Measurements from ENCODE around the gene ITPRIPL2. TPM values are rescaled to one million over a fixed set of nuclear protein-coding genes. Genes with fewer than 3 reads are reported as not detected.
A peak's percentile ranks its signal among the peaks of the same experiment; 100 is the strongest.

ITPRIPL2 gene
- total RNA-seq (2014; rRNA removed; shearing (Covaris generic)) (64.7 and 71.9 TPM in 2 replicates), polyA plus RNA-seq (2016; fragmentation: Nextera tagmentation; extraction: Ambion mirVana) (9.5 and 11.0 TPM in 2 replicates)

DNA sequence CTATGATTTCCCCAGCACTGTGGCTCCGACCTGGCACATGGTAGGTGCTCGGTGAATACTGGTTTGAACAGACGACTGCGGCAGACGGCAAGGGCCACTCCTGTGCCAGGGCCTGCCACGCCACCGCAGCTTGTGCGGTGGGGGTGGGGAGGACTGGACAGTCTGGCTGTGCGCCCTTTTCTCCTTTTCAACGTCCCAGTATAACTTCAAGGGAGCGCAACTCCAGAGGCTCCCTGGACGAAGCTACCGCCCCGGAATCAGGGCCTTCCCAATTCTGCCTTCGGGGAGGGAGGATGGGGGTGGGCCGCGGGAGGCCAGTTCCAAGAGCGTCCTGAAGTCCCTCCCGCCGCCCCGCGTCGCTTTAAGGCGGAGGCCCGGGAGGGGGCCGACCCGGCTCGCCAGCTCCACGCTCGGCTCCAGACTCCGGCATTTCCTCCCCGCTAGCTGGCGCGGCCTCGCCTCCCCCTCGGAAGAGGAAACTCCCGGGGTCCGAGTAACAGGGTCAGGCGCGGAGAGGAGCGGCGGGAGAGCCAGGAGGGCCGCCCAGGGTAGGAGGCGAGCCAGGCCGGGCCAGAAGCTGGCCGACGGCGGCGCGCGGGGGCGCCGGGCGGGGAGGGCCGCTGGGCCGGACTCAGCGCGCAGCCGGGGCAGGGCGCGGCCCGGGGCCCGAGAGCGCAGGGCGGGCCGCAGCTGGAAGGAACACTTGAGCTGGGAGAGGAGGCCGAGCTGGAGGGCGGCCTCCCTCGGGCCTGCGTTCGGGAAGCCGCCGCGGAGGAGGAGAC is at the start of gene ITPRIPL2:
TSS of gene ITPRIPL2 (plus strand) at position 388 of the 782 bp plus-strand sequence. CDS start 498 bp downstream, outside the sequence.
- peak within 1 kb of the TSS; percentile 81 for H2AFZ ChIP-seq
- in situ Hi-C loops (cut with MboI), result no loop called here
- TF ChIP-seq EZH2phosphoT487 (IDR thresholded peaks at IDR 0.05; ENCODE audit: insufficient read depth, low read depth) (no peak), EZH2 (IDR thresholded peaks at IDR 0.05; ENCODE audit: insufficient read depth, poor library complexity, severe bottlenecking) (no peak)
- H3K4me1 ChIP-seq (ENCODE audit: insufficient read depth), result peaks cover 37% of the 10 kb centered on the region
- peak within 1 kb of the TSS; percentile 73 for H3K4me3 ChIP-seq
- no peaks in the 10 kb centered on the region for H3K9me3 ChIP-seq (ENCODE audit: low read depth)
- no peaks in the 10 kb centered on the region for H4K20me1 ChIP-seq (ENCODE audit: insufficient read depth)
- H3K36me3 ChIP-seq (ENCODE audit: low read depth), result peaks cover 6% of the 10 kb centered on the region; the same call in 1 of the 2 replicates
- peak within 1 kb of the TSS; percentile 92 for H3K9ac ChIP-seq
- H3K9me2 ChIP-seq (ENCODE audit: insufficient read depth), result no peaks in the 10 kb centered on the region
- peaks cover 43% of the 10 kb centered on the region for H3K79me2 ChIP-seq (ENCODE audit: insufficient read depth)
- peaks cover 29% of the 10 kb centered on the region for H3F3A ChIP-seq (ENCODE audit: insufficient read depth)
- WGBS, 2 experiments (ENCODE audit: low coverage in 1 of 2, low lambda C conversion rate in 2 of 2, missing lambda C conversion rate in 2 of 2), result 1% methylated on average over 45 to 55 of the region's 74 CpGs
- DNase-seq, result peak; percentile 96
- no peaks in the 10 kb centered on the region for H3K27me3 ChIP-seq (replicated peaks; ENCODE audit: insufficient read depth)
- H3K27ac ChIP-seq, result peak within 1 kb of the TSS; percentile 95
- H3K4me2 ChIP-seq (ENCODE audit: unreplicated experiment), result peak within 1 kb of the TSS; percentile 87

DNA sequence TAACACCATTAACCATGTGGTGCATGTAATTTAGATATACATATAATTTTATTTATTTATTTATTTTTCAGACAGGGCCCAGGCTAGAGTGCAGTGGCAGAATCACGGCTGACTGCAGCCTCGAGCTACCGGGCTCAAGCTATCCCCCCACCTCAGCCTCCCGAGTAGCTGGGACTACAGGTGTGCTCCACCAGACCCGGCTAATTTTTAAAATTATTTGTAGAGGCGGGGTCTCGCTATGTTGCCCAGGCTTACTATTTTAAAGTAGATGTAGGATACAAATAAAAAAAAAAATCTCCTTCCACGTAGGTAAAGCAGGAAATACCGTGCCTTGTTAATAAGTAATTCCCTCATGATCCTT is 46.8 kb upstream of the ITPRIPL2 start:
- Histone ChIP-seq H3K79me2 (ENCODE audit: insufficient read depth) (peaks cover 11% of the 10 kb centered on the region), H3K4me3 (peak overlapping the region; percentile 90), H3K36me3 (ENCODE audit: low read depth) (no peaks in the 10 kb centered on the region), H3K4me2 (ENCODE audit: unreplicated experiment) (peak overlapping the region; percentile 29), H4K20me1 (ENCODE audit: insufficient read depth) (no peaks in the 10 kb centered on the region), H3F3A (ENCODE audit: insufficient read depth) (no peaks in the 10 kb centered on the region), H3K9ac (peak overlapping the region; percentile 98), H2AFZ (peak overlapping the region; percentile 91), H3K27me3 (replicated peaks; ENCODE audit: insufficient read depth) (no peaks in the 10 kb centered on the region), H3K9me2 (ENCODE audit: insufficient read depth) (no peaks in the 10 kb centered on the region), H3K4me1 (ENCODE audit: insufficient read depth) (peaks cover 9% of the 10 kb centered on the region; the same call in 1 of the 2 replicates), H3K27ac (peak overlapping the region; percentile 99), H3K9me3 (ENCODE audit: low read depth) (no peaks in the 10 kb centered on the region)
- DNase-seq, result no peak
- in situ Hi-C loops (cut with MboI), result no loop called here
- TF ChIP-seq EZH2 (IDR thresholded peaks at IDR 0.05; ENCODE audit: insufficient read depth, poor library complexity, severe bottlenecking) (no peak), EZH2phosphoT487 (IDR thresholded peaks at IDR 0.05; ENCODE audit: insufficient read depth, low read depth) (no peak)
- WGBS, 2 experiments (ENCODE audit: low coverage in 1 of 2, low lambda C conversion rate in 2 of 2, missing lambda C conversion rate in 2 of 2), result 75% methylated on average over 9 of the region's 9 CpGs

DNA sequence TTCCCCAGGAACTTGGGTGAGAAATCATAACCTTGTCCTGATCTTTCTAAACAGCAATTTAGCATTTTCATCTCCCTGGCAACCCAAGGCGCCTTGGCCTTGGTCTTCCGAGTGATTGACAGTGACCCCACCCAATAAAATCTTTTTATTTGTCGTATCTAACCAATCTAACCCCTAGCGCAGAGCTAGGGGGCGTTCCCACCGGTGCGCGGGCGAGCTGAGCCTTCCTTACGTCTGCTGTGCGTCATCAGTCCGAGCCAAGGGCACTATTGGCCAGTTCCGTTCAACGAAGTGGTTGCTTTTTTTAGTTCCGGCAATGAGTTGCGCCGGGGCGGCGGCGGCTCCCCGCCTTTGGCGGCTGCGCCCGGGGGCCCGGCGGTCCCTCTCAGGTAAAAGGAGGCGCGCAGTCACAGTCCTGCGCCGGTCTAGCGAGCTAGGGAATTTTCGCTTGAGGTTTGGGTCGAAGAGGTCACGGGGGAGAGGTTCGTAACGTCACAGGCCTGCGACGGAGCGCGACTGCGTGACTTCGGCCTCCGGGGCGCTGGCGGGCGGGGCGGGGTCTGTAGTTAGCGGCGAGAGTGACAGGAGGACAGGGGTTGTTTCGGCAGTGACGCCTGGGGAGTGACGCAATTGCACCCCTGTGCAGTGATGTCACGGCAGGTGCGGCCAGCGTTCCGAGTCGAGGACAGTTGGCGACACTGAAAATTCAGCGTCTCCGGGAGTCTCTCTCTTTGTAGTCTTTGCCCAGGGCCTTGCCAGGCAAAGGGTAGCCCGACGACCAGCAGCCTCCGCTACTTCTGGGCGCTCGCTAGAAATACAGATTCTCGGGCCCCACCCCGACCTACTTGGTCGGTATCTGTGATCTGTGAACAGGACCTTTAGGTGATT is 46.2 kb upstream of the ITPRIPL2 start, which contains the start of gene COQ7:
TSS of gene COQ7 (plus strand) at position 266 of the 888 bp plus-strand sequence. CDS start at position 317, 51 bp downstream.
- Histone ChIP-seq H3K27me3 (replicated peaks; ENCODE audit: insufficient read depth) (no peaks in the 10 kb centered on the region), H4K20me1 (ENCODE audit: insufficient read depth) (no peaks in the 10 kb centered on the region), H3K4me2 (ENCODE audit: unreplicated experiment) (peak within 1 kb of the TSS; percentile 98), H3K9ac (peak within 1 kb of the TSS; percentile 98), H2AFZ (peak within 1 kb of the TSS; percentile 91), H3F3A (ENCODE audit: insufficient read depth) (no peaks in the 10 kb centered on the region), H3K79me2 (ENCODE audit: insufficient read depth) (peaks cover 11% of the 10 kb centered on the region), H3K27ac (peak within 1 kb of the TSS; percentile 99), H3K9me2 (ENCODE audit: insufficient read depth) (no peaks in the 10 kb centered on the region), H3K9me3 (ENCODE audit: low read depth) (no peaks in the 10 kb centered on the region), H3K4me3 (peak within 1 kb of the TSS; percentile 90), H3K4me1 (ENCODE audit: insufficient read depth) (peaks cover 9% of the 10 kb centered on the region; the same call in 1 of the 2 replicates), H3K36me3 (ENCODE audit: low read depth) (no peaks in the 10 kb centered on the region)
- DNase-seq, result peak; percentile 100
- no peak for TF ChIP-seq EZH2 (IDR thresholded peaks at IDR 0.05; ENCODE audit: insufficient read depth, poor library complexity, severe bottlenecking)
- no peak for TF ChIP-seq EZH2phosphoT487 (IDR thresholded peaks at IDR 0.05; ENCODE audit: insufficient read depth, low read depth)
- 1% methylated on average over 56 to 68 of the region's 68 CpGs for WGBS, 2 experiments (ENCODE audit: low coverage in 1 of 2, low lambda C conversion rate in 2 of 2, missing lambda C conversion rate in 2 of 2)
- in situ Hi-C loops (cut with MboI), result no loop called here

- 33 to 37% methylated on average over 19 of the region's 19 CpGs for WGBS, 2 experiments (ENCODE audit: low coverage in 1 of 2, low lambda C conversion rate in 2 of 2, missing lambda C conversion rate in 2 of 2)
- peak overlapping the region; percentile 91 for H2AFZ ChIP-seq
- TF ChIP-seq EZH2 (IDR thresholded peaks at IDR 0.05; ENCODE audit: insufficient read depth, poor library complexity, severe bottlenecking) (no peak), EZH2phosphoT487 (IDR thresholded peaks at IDR 0.05; ENCODE audit: insufficient read depth, low read depth) (no peak)
- no peaks in the 10 kb centered on the region for H3F3A ChIP-seq (ENCODE audit: insufficient read depth)
- peaks cover 11% of the 10 kb centered on the region for H3K79me2 ChIP-seq (ENCODE audit: insufficient read depth)
- H3K27me3 ChIP-seq (replicated peaks; ENCODE audit: insufficient read depth), result no peaks in the 10 kb centered on the region
- H3K27ac ChIP-seq, result peak overlapping the region; percentile 99
- peaks cover 9% of the 10 kb centered on the region; the same call in 1 of the 2 replicates for H3K4me1 ChIP-seq (ENCODE audit: insufficient read depth)
- H3K4me2 ChIP-seq (ENCODE audit: unreplicated experiment), result peak overlapping the region; percentile 98
- no peaks in the 10 kb centered on the region for H3K9me2 ChIP-seq (ENCODE audit: insufficient read depth)
- peak overlapping the region; percentile 90 for H3K4me3 ChIP-seq
- peak overlapping the region; percentile 98 for H3K9ac ChIP-seq
- no peak for DNase-seq
- H3K36me3 ChIP-seq (ENCODE audit: low read depth), result no peaks in the 10 kb centered on the region
- in situ Hi-C loops (cut with MboI), result no loop called here
- no peaks in the 10 kb centered on the region for H3K9me3 ChIP-seq (ENCODE audit: low read depth)
- no peaks in the 10 kb centered on the region for H4K20me1 ChIP-seq (ENCODE audit: insufficient read depth)
These were observed 45.4 kb upstream of the ITPRIPL2 start for GRCh38 chr16:19068237-19068815.
